Ascending aorta (tissue), 2 donors: Measurements from ENCODE around the gene ABLIM3. TPM values are rescaled to one million over a fixed set of nuclear protein-coding genes. Genes with fewer than 3 reads are reported as not detected.

Source experiments
- DNase-seq, 2 donors: peaks; one replicate each; pipeline ENCODE4 v3.0.0-alpha.2; 2019; ENCODE audit warnings: low spot score in 2 of 2
- H3K27ac ChIP-seq, 2 donors: fragments of 200-600 bp; sonication (generic); one replicate each; pipeline ENCODE4 v1.5.1; 2016 to 2017; ENCODE audit warnings: mild to moderate bottlenecking in 1 of 2
- H3K27me3 ChIP-seq: fragments of 200-600 bp; sonication (generic); one replicate; pipeline ENCODE4 v1.5.1; 2017
- H3K36me3 ChIP-seq, 2 donors: fragments of 200-600 bp; sonication (generic); one replicate each; pipeline ENCODE4 v1.5.1; 2016
- H3K4me1 ChIP-seq, 2 donors: fragments of 200-600 bp; sonication (generic); one replicate each; pipeline ENCODE4 v1.5.1; 2016 to 2017; ENCODE audit warnings: mild to moderate bottlenecking in 1 of 2
- H3K4me3 ChIP-seq, 2 donors: fragments of 200-600 bp; sonication (generic); one replicate each; pipeline ENCODE4 v1.5.1; 2016 to 2017; ENCODE audit warnings: mild to moderate bottlenecking in 1 of 2
- H3K9me3 ChIP-seq, 2 donors: fragments of 200-600 bp; sonication (generic); one replicate each; pipeline ENCODE4 v1.5.1; 2016
- intact Hi-C: fragments of 100-400 bp; cut with DNase I; formaldehyde crosslinking; loops from one replicate; pipeline ENCODE4 v1.15.1; 2023
- total RNA-seq: library from RNA; depleted of rRNA; stranded (reverse); fragments of >200 nt; gene quantifications from one replicate; pipeline ENCODE4 v1.1.0, GENCODE V29; 2016
- TF ChIP-seq, protein P1 (sequence below), 3 experiments: fragments of 200-600 bp in 2 of 3; fragments of 450-650 bp in 1 of 3; sonication (generic) in 2 of 3; IDR thresholded peaks; one replicate each; pipeline ENCODE4 v1.5.1; 2016 to 2019; ENCODE audit warnings: antibody characterized with exemption in 3 of 3, mild to moderate bottlenecking in 1 of 3, moderate library complexity in 1 of 3

ABLIM3 gene
- total RNA-seq, 1 donor from 2014 or later: 25.8 TPM

DNA sequence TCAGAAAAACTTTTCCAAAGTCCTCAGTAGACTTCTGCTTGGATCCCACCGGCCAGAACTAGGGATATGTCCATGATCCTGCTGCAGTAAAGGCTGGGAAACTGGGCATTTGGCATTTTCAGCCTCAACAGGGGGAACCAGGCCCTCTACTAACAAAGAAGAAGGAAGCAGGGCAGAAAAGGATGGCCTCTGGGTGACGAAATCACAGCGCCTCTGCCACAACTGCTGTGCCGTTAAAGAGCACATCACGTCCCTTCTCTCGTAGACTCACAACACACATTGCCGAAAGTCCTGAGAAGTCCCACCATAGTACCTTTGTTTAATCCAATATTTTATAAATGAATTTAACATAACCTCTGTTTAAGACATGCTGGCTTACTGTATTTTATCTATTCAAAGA is 120.0 kb downstream of the ABLIM3 start:
- intact Hi-C loops: no loop called here
- DNase-seq: no peak
- no peak overlapping the region for H3K27ac ChIP-seq
- no peaks in the 10 kb centered on the region for H3K36me3 ChIP-seq
- H3K27me3 ChIP-seq: no peaks in the 10 kb centered on the region
- TF ChIP-seq, protein P1, sequence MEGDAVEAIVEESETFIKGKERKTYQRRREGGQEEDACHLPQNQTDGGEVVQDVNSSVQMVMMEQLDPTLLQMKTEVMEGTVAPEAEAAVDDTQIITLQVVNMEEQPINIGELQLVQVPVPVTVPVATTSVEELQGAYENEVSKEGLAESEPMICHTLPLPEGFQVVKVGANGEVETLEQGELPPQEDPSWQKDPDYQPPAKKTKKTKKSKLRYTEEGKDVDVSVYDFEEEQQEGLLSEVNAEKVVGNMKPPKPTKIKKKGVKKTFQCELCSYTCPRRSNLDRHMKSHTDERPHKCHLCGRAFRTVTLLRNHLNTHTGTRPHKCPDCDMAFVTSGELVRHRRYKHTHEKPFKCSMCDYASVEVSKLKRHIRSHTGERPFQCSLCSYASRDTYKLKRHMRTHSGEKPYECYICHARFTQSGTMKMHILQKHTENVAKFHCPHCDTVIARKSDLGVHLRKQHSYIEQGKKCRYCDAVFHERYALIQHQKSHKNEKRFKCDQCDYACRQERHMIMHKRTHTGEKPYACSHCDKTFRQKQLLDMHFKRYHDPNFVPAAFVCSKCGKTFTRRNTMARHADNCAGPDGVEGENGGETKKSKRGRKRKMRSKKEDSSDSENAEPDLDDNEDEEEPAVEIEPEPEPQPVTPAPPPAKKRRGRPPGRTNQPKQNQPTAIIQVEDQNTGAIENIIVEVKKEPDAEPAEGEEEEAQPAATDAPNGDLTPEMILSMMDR (IDR thresholded peaks at IDR 0.05): no peak
- H3K4me1 ChIP-seq: no peaks in the 10 kb centered on the region
- no peak overlapping the region for H3K4me3 ChIP-seq
- H3K9me3 ChIP-seq: no peaks in the 10 kb centered on the region

DNA sequence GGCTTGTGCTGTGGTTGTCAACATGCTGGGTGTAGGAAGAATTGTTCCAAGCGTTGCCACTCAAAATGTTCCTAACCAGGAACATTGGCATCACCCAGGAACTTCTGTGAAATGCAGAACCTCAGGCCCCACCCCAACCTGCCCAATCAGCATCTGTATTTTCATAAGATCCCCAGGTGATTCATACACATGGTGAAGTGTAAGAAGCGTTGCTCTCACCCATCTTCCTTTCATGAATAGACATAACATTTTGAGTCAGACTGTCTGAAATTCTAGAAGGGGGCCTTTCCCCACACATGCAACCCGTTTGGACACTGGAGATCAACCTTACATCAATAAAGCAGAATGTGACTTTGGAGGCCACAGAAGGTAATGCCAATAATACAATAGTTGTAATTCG is 121.0 kb downstream of the ABLIM3 start:
- Histone ChIP-seq H3K4me3 (no peak overlapping the region), H3K36me3 (no peaks in the 10 kb centered on the region), H3K4me1 (no peaks in the 10 kb centered on the region), H3K27me3 (no peaks in the 10 kb centered on the region), H3K9me3 (no peaks in the 10 kb centered on the region), H3K27ac (no peak overlapping the region)
- TF ChIP-seq, protein P1 (IDR thresholded peaks at IDR 0.05): no peak
- intact Hi-C loops: no loop called here
- no peak for DNase-seq

DNA sequence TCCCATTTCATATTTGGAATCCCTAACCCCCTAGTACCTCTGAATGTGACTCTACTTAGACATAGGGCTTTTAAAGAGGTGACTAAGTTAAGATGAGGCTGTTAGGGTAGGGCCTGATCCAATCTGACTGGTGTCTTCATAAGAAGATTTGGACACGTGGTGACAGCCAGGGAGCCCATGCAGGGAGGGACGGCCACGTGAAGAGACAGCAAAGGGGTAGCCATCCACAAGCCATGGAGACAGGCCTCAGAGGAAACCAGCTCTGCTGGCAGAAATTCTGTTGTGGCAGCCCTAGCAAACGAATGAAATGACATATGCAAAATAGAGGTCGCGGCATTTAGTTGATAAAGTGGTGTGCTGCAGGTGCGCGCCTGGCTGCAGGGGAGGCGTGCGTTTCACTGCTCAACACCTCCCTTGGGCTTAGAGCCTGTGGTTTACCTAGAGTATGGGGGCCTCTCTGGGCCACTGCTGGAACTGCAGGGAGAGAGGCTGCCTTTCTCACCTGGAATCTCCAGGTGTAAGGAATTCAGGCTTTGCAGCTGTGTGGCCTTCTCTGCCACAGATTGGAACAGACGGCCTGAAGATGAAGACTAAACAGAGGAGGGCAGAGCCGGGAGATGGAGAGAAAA is 123.3 kb downstream of the ABLIM3 start:
- Histone ChIP-seq H3K4me1 (no peaks in the 10 kb centered on the region), H3K27me3 (no peaks in the 10 kb centered on the region), H3K9me3 (no peaks in the 10 kb centered on the region), H3K4me3 (no peak overlapping the region), H3K27ac (no peak overlapping the region), H3K36me3 (no peaks in the 10 kb centered on the region)
- no peak for DNase-seq
- TF ChIP-seq, protein P1 (IDR thresholded peaks at IDR 0.05): peak in 1 of 3 experiments; percentile 13
- intact Hi-C loops: no loop called here

DNA sequence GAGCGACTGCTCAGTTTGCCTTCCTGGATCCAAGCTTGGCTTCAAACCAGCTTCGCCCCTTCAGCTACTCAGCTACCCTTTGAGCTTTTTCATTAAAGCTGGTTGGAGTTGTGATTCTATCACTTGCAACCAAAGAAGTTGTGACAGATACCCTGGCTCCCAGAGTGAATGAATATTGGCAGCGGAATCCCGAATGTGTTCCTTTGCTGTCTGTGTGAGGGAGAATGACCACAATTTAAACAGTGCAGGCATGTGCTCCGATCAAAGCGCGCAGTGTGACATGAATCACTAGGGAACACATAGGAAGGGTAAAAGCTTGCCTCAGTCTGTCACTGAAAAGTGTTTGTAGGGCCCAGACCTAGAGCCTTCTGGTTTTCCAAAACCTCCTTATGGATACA is 123.8 kb downstream of the ABLIM3 start:
- intact Hi-C loops: no loop called here
- TF ChIP-seq, protein P1 (IDR thresholded peaks at IDR 0.05): no peak
- Histone ChIP-seq H3K9me3 (no peaks in the 10 kb centered on the region), H3K4me3 (no peak overlapping the region), H3K36me3 (no peaks in the 10 kb centered on the region), H3K27me3 (no peaks in the 10 kb centered on the region), H3K27ac (no peak overlapping the region), H3K4me1 (no peaks in the 10 kb centered on the region)
- no peak for DNase-seq

DNA sequence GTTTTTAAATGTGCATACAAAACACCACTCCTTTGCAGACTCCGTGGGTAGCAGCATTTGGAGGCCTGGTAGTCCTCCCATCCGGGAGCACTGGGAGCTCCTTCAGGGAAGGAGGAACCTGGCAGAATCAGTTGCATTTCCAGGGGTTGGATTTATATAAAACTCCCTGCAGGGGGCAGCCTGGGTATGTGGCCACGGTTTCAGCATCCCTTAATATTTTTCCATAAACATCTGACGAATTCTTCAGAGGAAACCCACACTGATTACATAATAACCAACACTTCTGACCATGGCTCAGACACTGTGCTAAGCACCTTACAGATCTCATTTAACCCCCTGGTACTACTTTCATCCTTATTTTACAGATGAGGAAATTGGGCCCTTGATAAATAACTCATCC is 124.3 kb downstream of the ABLIM3 start:
- Histone ChIP-seq H3K27ac (no peak overlapping the region), H3K4me3 (no peak overlapping the region), H3K27me3 (no peaks in the 10 kb centered on the region), H3K36me3 (no peaks in the 10 kb centered on the region), H3K9me3 (no peaks in the 10 kb centered on the region), H3K4me1 (no peaks in the 10 kb centered on the region)
- TF ChIP-seq, protein P1 (IDR thresholded peaks at IDR 0.05): peak in 1 of 3 experiments; percentile 41
- DNase-seq: no peak
- intact Hi-C loops: no loop called here
